WTC11 (cell line): ENCODE data around the gene PIP5K1A. TPM values are rescaled to one million over a fixed set of nuclear protein-coding genes. Genes with fewer than 3 reads are reported as not detected.
"Not testable (repeated sequence)": the region's sequence is repeated elsewhere in the genome, so short reads cannot be mapped to it uniquely, and the experiment has no call there.

Experiments
- ATAC-seq: fragments of 200-7000 bp; cut with Tn5 transposase; 2 replicates; pipeline ENCODE4 v1.10.0; 2021; ENCODE audit warnings: mild to moderate bottlenecking, moderate library complexity
- CTCF ChIA-PET: fragments of 300-600 bp; sonication (Branson Sonifier 250); formaldehyde crosslinking; loops from one replicate; lab custom pipeline; 2021; ENCODE audit warnings: antibody characterized with exemption; lab: Charles Lee
- POLR2A ChIA-PET: fragments of 350-600 bp; sonication (Branson Sonifier 250); formaldehyde crosslinking; loops from one replicate; lab custom pipeline; 2021; ENCODE audit warnings: antibody characterized with exemption; lab: Charles Lee
- DNase-seq: peaks from one replicate; pipeline ENCODE4 v3.0.0; 2021; ENCODE audit warnings: low spot score
- H3K27ac Mint-ChIP-seq: 2 replicates; pipeline ENCODE4 v1.8.0; 2021; ENCODE audit warnings: mixed read lengths
- H3K27me3 Mint-ChIP-seq: 2 replicates; pipeline ENCODE4 v1.8.0; 2021; ENCODE audit warnings: low read depth, mild to moderate bottlenecking, moderate library complexity, mixed read lengths
- H3K36me3 Mint-ChIP-seq: 2 replicates; pipeline ENCODE4 v1.8.0; 2021; ENCODE audit warnings: mixed read lengths
- H3K4me1 Mint-ChIP-seq: 2 replicates; pipeline ENCODE4 v1.8.0; 2022; ENCODE audit warnings: mixed read lengths
- H3K4me3 Mint-ChIP-seq: 2 replicates; pipeline ENCODE4 v1.8.0; 2021; ENCODE audit warnings: mild to moderate bottlenecking, moderate library complexity, mixed read lengths
- H3K9me3 Mint-ChIP-seq: 2 replicates; pipeline ENCODE4 v1.8.0; 2021; ENCODE audit warnings: mixed read lengths
- AR ChIP-seq: fragments of 250-450 bp; sonication (Bioruptor Pico); IDR thresholded peaks from 2 replicates; pipeline ENCODE4 v1.9.0; 2021; ENCODE audit warnings: mild to moderate bottlenecking
- ATF2 ChIP-seq: sonication (generic); formaldehyde crosslinking; IDR thresholded peaks from 2 replicates; pipeline ENCODE4 v1.8.1; 2022; ENCODE audit warnings: low read depth, missing genetic modification reagents, borderline replicate concordance
- CTCF ChIP-seq: fragments of 200-600 bp; IDR thresholded peaks from 2 replicates; pipeline ENCODE4 v1.8.0; 2022; ENCODE audit warnings: antibody characterized with exemption
- ETV6 ChIP-seq: sonication (generic); formaldehyde crosslinking; IDR thresholded peaks from 2 replicates; pipeline ENCODE4 v1.8.1; 2022; ENCODE audit warnings: mild to moderate bottlenecking, missing genetic modification reagents
- IRF1 ChIP-seq: sonication (generic); formaldehyde crosslinking; IDR thresholded peaks from 2 replicates; pipeline ENCODE4 v1.8.0; 2023; ENCODE audit warnings: missing genetic modification reagents
- KAT7 ChIP-seq: sonication (generic); formaldehyde crosslinking; IDR thresholded peaks from 2 replicates; pipeline ENCODE4 v1.8.1; 2023; ENCODE audit warnings: missing genetic modification reagents, mild to moderate bottlenecking, borderline replicate concordance
- NFE2L1 ChIP-seq: sonication (generic); formaldehyde crosslinking; IDR thresholded peaks from 2 replicates; pipeline ENCODE4 v1.8.1; 2023; ENCODE audit warnings: missing genetic modification reagents
- SMAD3 ChIP-seq: sonication (generic); formaldehyde crosslinking; IDR thresholded peaks from 2 replicates; pipeline ENCODE4 v1.8.0; 2022; ENCODE audit warnings: missing genetic modification reagents, mild to moderate bottlenecking, borderline replicate concordance
- SOX15 ChIP-seq: fragments of 250-450 bp; sonication (Bioruptor Pico); IDR thresholded peaks from 2 replicates; pipeline ENCODE4 v1.9.0; 2021; ENCODE audit warnings: mild to moderate bottlenecking
- SP1 ChIP-seq: sonication (generic); formaldehyde crosslinking; conservative IDR thresholded peaks from 2 replicates; pipeline ENCODE4 v1.8.1; 2022; ENCODE audit warnings: missing genetic modification reagents
- TEAD4 ChIP-seq: sonication (generic); formaldehyde crosslinking; IDR thresholded peaks from 2 replicates; pipeline ENCODE4 v1.8.0; 2022; ENCODE audit warnings: mild to moderate bottlenecking, missing genetic modification reagents
- ZBTB21 ChIP-seq: sonication (generic); formaldehyde crosslinking; IDR thresholded peaks from 2 replicates; pipeline ENCODE4 v1.8.1; 2023; ENCODE audit warnings: mild to moderate bottlenecking, missing genetic modification reagents, borderline replicate concordance
- ZNF121 ChIP-seq: sonication (generic); formaldehyde crosslinking; IDR thresholded peaks from 2 replicates; pipeline ENCODE4 v1.8.0; 2023; ENCODE audit warnings: missing genetic modification reagents
- ZNF317 ChIP-seq: sonication (generic); formaldehyde crosslinking; IDR thresholded peaks from 2 replicates; pipeline ENCODE4 v1.8.1; 2023; ENCODE audit warnings: low read depth, mild to moderate bottlenecking, moderate library complexity, missing genetic modification reagents, borderline replicate concordance
- ZNF416 ChIP-seq: fragments of 250-450 bp; sonication (Bioruptor Pico); IDR thresholded peaks from 2 replicates; pipeline ENCODE4 v1.9.0; 2021; ENCODE audit warnings: mild to moderate bottlenecking, inconsistent platforms
- total RNA-seq: library from RNA; stranded (reverse); gene quantifications from 3 replicates; pipeline ENCODE4 v1.2.3, GENCODE V29; 2021
- TF ChIP-seq, protein P1 (sequence below): sonication (generic); formaldehyde crosslinking; IDR thresholded peaks from 2 replicates; pipeline ENCODE4 v1.8.0; 2022; ENCODE audit warnings: mild to moderate bottlenecking, missing genetic modification reagents
- TF ChIP-seq, protein P2 (sequence below): sonication (generic); formaldehyde crosslinking; IDR thresholded peaks from 2 replicates; pipeline ENCODE4 v1.8.0; 2022; ENCODE audit warnings: mild to moderate bottlenecking, missing genetic modification reagents

The PIP5K1A gene
- total RNA-seq, 1 experiment from 2014 or later, result 81.3 TPM

GRCh38 chr1:151194894-151195594 lies 3.3 kb upstream of the PIP5K1A start:
- H3K4me3 Mint-ChIP-seq, H3K9me3 Mint-ChIP-seq, POLR2A ChIA-PET, DNase-seq, ATAC-seq, H3K27me3 Mint-ChIP-seq, H3K36me3 Mint-ChIP-seq, H3K27ac Mint-ChIP-seq: not testable (repeated sequence)
- CTCF ChIA-PET, result interaction anchor here (0.7 kb wide), 1 partner anchor 56 kb away, joined by 5 read pairs; no protein-coding TSS in a partner anchor
- H3K4me1 Mint-ChIP-seq, result peaks cover 18% of the 10 kb centered on the region

GRCh38 chr1:151196292-151196800 lies 2.0 kb upstream of the PIP5K1A start:
- H3K9me3 Mint-ChIP-seq, result no peaks in the 10 kb centered on the region
- ChIA-PET CTCF (interaction anchor here (0.7 to 2.0 kb wide), 4 partner anchors 53 to 58 kb away, joined by 3 to 7 read pairs (median 4); partner anchors contain the start of gene PSMD4), POLR2A (no interaction called here)
- no peaks in the 10 kb centered on the region; the same call in 1 of the 2 replicates for H3K27me3 Mint-ChIP-seq
- peak; percentile 23 for ATAC-seq
- TF ChIP-seq TEAD4 (CRISPR knock-in tag) (no peak), SOX15 (no peak), CTCF (0 out of 2 replicates have a peak, but pooled peaks have one; percentile 17)
- TF ChIP-seq, protein P1, sequence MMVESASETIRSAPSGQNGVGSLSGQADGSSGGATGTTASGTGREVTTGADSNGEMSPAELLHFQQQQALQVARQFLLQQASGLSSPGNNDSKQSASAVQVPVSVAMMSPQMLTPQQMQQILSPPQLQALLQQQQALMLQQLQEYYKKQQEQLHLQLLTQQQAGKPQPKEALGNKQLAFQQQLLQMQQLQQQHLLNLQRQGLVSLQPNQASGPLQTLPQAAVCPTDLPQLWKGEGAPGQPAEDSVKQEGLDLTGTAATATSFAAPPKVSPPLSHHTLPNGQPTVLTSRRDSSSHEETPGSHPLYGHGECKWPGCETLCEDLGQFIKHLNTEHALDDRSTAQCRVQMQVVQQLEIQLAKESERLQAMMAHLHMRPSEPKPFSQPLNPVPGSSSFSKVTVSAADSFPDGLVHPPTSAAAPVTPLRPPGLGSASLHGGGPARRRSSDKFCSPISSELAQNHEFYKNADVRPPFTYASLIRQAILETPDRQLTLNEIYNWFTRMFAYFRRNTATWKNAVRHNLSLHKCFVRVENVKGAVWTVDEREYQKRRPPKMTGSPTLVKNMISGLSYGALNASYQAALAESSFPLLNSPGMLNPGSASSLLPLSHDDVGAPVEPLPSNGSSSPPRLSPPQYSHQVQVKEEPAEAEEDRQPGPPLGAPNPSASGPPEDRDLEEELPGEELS, result no peak
- no peak overlapping the region for H3K4me3 Mint-ChIP-seq
- DNase-seq, result peak; percentile 35
- peak overlapping the region; percentile 95 for H3K27ac Mint-ChIP-seq
- peaks cover 25% of the 10 kb centered on the region for H3K4me1 Mint-ChIP-seq
- peaks cover 4% of the 10 kb centered on the region; the same call in 1 of the 2 replicates for H3K36me3 Mint-ChIP-seq

DNA sequence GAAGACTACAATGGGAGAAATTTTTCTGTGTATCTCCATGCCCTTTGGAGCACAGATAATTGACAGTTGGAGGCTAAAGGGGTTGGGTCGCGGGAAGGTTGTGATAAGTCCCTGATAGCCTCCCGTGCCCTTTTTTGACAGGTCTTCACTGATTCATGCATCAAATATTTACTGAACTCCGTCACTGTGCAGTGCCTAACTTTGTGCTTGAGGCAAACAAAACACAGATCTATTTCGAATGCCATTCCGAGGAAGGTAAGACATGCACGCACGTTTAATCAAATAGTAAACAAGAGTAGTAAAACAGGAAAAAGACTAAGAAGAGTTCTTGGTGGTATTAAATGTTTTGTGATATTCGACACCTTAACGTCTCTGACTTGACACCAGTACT lies 494 bp upstream of the PIP5K1A start:
- ChIA-PET POLR2A (no interaction called here), CTCF (interaction anchor here (1.9 to 2.0 kb wide), 2 partner anchors 54 to 57 kb away, joined by 4 to 7 read pairs; partner anchors contain the start of gene PSMD4)
- DNase-seq (no peak), ATAC-seq (no peak)
- no peaks in the 10 kb centered on the region; the same call in 1 of the 2 replicates for H3K27me3 Mint-ChIP-seq
- TF ChIP-seq NFE2L1 (CRISPR knock-in tag) (no peak), KAT7 (CRISPR knock-in tag) (no peak), ZBTB21 (CRISPR knock-in tag) (no peak), ETV6 (no peak)
- peaks cover 14% of the 10 kb centered on the region for H3K36me3 Mint-ChIP-seq
- H3K9me3 Mint-ChIP-seq, result no peaks in the 10 kb centered on the region
- H3K4me1 Mint-ChIP-seq, result peaks cover 25% of the 10 kb centered on the region
- peak overlapping the region; percentile 99 for H3K27ac Mint-ChIP-seq
- peak overlapping the region; percentile 99 for H3K4me3 Mint-ChIP-seq

DNA sequence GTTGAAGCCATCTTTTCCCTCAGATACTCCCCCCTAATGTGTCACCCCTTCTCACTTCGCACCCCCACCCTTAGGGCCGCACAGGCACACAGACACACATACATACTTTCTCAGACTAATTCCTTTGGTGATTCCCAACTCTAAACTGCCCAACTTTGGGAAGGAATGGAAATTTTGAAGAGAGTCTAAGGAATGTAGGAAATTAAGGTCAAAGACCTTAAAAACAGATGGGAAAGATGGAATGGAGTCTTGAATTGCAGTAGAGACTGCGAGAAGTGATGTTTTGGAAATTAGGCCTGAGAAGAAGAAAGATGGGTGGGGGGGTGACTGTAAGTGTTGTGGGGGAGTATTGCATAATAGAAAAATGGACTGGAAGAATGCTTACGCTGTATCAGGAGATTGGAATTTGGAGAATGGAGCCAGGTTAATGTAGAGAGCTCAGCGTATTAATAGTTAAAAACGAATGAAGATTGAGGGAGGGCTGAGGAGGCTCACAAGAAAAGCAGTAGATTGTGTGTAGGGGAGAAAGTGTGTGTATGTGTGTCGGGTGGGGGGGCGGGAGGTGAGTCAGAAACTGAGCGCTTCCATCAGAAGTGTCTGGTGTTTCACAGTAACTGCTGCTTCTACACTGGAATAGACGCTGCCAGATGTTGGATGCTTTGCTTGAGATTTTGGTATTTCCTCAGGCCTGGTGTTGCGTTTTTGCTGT lies 1.7 kb downstream of the PIP5K1A start:
- Mint-ChIP-seq H3K36me3 (peaks cover 21% of the 10 kb centered on the region), H3K4me1 (peaks cover 25% of the 10 kb centered on the region), H3K27ac (peak overlapping the region; percentile 99), H3K27me3 (no peaks in the 10 kb centered on the region), H3K4me3 (peak overlapping the region; percentile 99), H3K9me3 (no peaks in the 10 kb centered on the region)
- ATAC-seq, result no peak
- DNase-seq, result no peak
- CTCF ChIA-PET, result interaction anchor here (0.9 kb wide), 1 partner anchor 71 kb away, joined by 3 read pairs; no protein-coding TSS in a partner anchor
- POLR2A ChIA-PET, result interaction anchor here (0.6 to 1.0 kb wide), 3 partner anchors 10 to 82 kb away, joined by 3 read pairs; partner anchors contain the start of genes VPS72 and ZNF687
- TF ChIP-seq IRF1 (CRISPR knock-in tag), result no peak
- no peak for TF ChIP-seq SMAD3 (CRISPR knock-in tag)
- TF ChIP-seq, protein P2, sequence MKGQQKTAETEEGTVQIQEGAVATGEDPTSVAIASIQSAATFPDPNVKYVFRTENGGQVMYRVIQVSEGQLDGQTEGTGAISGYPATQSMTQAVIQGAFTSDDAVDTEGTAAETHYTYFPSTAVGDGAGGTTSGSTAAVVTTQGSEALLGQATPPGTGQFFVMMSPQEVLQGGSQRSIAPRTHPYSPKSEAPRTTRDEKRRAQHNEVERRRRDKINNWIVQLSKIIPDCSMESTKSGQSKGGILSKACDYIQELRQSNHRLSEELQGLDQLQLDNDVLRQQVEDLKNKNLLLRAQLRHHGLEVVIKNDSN (CRISPR knock-in tag), result no peak
- no peak for TF ChIP-seq AR
- no peak for TF ChIP-seq ZNF416
- TF ChIP-seq SP1 (CRISPR knock-in tag), result no peak
- no peak for TF ChIP-seq ZNF121
- no peak for TF ChIP-seq ATF2 (CRISPR knock-in tag)
- TF ChIP-seq ZNF317 (CRISPR knock-in tag), result no peak
